Right cardiac atrium (tissue), 5 donors: ENCODE results near the gene BICRA. TPM values are rescaled to one million over a fixed set of nuclear protein-coding genes. Genes with fewer than 3 reads are reported as not detected.
"Not testable (repeated sequence)": the region's sequence is repeated elsewhere in the genome, so short reads cannot be mapped to it uniquely, and the experiment has no call there.

Experiments used
- ATAC-seq, 2 donors: fragments of 200-7000 bp; cut with Tn5 transposase; one replicate each; pipeline versions ENCODE4 v1.8.0 to v1.9.1; 2020; ENCODE audit warnings: moderate library complexity in 2 of 2, mild to moderate bottlenecking in 1 of 2
- DNase-seq, 3 donors: peaks; one replicate each; pipeline ENCODE4 v3.0.0-alpha.2; 2020
- H3K27ac ChIP-seq: one replicate; pipeline ENCODE4 v1.5.1; 2013; ENCODE audit warnings: mild to moderate bottlenecking, low read length, control low read depth, moderate library complexity
- H3K27me3 ChIP-seq: one replicate; pipeline ENCODE4 v1.6.1; 2013; ENCODE audit not compliant: control insufficient read depth, insufficient read depth
- H3K4me1 ChIP-seq: one replicate; pipeline ENCODE4 v1.6.1; 2013; ENCODE audit warnings: low read length; ENCODE audit not compliant: control insufficient read depth, insufficient read depth
- H3K4me3 ChIP-seq: one replicate; pipeline ENCODE4 v1.5.1; 2013; ENCODE audit warnings: low read length, control low read depth
- H3K9me3 ChIP-seq: one replicate; pipeline ENCODE4 v1.6.1; 2013; ENCODE audit warnings: low read length; ENCODE audit not compliant: control insufficient read depth
- WGBS: extraction: QIAGEN DNeasy Blood & Tissue Kit; methylation state at CpG from one replicate; pipeline ENCODE4 v1.1.7; 2013; 5-methylcytosine and 5-hydroxymethylcytosine counted together
- intact Hi-C, 4 donors: fragments of 100-400 bp; cut with DNase I; formaldehyde crosslinking; loops; one replicate each; pipeline versions ENCODE4 v1.11.0 to v1.14.0; 2022 to 2023
- polyA plus RNA-seq: library from polyadenylated mRNA; stranded (reverse); fragments of 200-250 nt; gene quantifications from one replicate; pipeline ENCODE4 v1.2.3, GENCODE V29; 2013
- total RNA-seq, 4 donors: library from RNA; stranded (reverse); fragmentation: NEBNext Ultra II Directional; extraction: Animal tissue kit (Norgen Biotek cat#: 25700); gene quantifications; one replicate each; pipeline ENCODE4 v1.2.1, GENCODE V29; 2021
- donor health status: healthy with polysubstance abuse.
- donor health status: DM: no; HTN: yes; CAD: no.
- donor health status: DM: no; HTN: no; CAD: no.
- donor health status: DM: no; HTN: yes; CAD: no; lungs with severe emphysema.
- donor health status: DM: yes; HTN: yes; CAD: no.

BICRA gene
- total and polyA plus RNA-seq, 5 donors = 9.2 to 13.6 (median 9.9) TPM

DNA sequence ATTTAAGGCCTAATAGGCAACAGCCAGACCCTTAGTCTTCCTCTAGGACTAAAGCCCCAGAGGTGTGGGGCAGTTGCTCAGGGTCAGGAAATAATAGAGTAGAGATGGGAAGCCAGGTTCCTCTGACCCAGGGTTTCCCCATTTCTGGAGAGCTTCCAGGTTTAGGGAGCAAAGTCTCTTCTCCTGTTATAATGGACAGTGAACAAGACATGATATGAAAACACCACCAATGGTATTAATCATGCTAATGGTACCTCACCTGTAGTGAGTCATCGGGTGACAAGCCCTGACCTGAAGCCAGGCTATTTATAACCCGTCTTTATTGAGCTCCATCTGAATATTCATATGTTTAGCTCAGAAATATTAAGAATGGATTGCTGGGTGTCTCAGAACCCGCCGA lies 24.6 kb downstream of the BICRA start:
- no peak overlapping the region for H3K4me3 ChIP-seq
- ATAC-seq (no peak), DNase-seq (peak in 1 of 3 donors; percentile 7)
- intact Hi-C loops = no loop called here
- no peaks in the 10 kb centered on the region for H3K9me3 ChIP-seq
- WGBS = 92% methylated on average over 4 of the region's 4 CpGs
- peaks cover 13% of the 10 kb centered on the region for H3K4me1 ChIP-seq
- peak overlapping the region; percentile 19 for H3K27ac ChIP-seq
- H3K27me3 ChIP-seq = no peaks in the 10 kb centered on the region

DNA sequence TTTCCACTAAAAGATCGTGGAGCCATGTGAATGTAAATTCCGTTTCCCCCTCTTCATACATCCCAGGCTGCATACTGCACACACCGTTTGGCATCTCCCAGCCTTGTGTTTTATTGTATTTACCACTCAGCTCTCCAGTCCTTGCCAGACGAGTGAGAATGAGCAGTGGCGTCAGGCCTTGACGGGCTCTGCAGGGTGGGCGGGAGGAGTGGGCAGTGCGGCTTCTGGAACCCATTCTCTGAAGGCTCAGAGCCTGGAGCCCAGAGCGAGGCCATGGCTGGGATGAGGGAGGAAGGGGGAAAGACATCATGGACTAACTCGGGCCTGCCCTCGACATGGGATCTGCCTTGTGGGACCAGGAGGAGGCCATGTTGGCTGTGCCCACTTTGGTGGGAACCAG lies 25.1 kb downstream of the BICRA start:
- intact Hi-C loops = no loop called here
- Histone ChIP-seq H3K27me3 (no peaks in the 10 kb centered on the region), H3K9me3 (no peaks in the 10 kb centered on the region), H3K4me1 (peaks cover 13% of the 10 kb centered on the region), H3K27ac (no peak overlapping the region), H3K4me3 (no peak overlapping the region)
- 80% methylated on average over 11 of the region's 11 CpGs for WGBS
- ATAC-seq (no peak), DNase-seq (peak in 1 of 3 donors; percentile 33)

DNA sequence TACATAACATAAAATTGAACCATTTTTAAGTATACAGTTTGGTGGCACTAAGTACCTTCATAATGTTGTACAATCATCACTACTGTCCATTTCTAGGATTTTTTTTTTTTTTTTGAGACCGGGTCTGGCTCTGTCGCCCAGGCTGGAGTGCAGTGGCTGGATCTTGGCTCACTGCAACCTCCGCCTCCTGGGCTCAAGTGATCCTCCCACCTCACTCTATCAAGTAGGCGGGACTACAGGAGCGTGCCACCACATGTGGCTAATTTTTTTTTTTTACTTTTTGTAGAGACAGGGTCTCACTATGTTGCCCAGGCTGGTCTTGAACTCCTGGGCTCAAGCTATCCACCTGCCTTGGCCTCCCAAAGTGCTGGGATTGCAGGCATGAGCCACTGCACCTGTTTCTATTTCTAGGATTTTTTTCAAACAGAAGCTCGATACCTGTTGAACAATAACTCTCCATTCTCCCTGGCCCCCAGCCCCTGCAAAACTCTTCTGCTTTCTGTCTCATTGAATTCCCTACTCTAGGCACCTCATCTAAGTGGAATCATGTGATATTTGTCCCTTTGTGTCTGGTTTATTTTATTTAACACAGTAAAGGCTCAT lies 26.3 kb downstream of the BICRA start:
- H3K4me3 ChIP-seq, intact Hi-C loops, H3K27me3 ChIP-seq, H3K27ac ChIP-seq, H3K9me3 ChIP-seq, ATAC-seq: not testable (repeated sequence)
- peak in 1 of 3 donors; percentile 13 for DNase-seq
- 75% methylated on average over 6 of the region's 6 CpGs for WGBS
- peaks cover 14% of the 10 kb centered on the region for H3K4me1 ChIP-seq

DNA sequence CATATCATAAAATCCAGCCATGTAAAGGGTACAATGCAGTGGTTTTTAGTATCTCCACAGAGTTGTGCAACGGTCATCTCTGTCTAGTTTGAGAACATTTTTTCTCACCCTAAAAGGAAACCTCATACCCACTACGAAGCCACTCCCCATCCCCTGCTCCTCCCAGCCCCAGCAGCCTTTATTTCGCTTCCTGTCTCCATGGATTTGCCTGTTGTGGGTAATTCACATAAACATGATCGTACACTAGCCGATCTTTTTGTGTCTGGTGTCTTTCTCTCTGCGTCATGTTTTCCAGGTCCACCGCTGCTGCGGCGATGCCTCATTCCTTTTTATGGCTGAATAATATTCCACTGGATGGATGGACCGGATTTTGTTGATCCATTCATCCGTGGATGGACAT lies 28.6 kb downstream of the BICRA start:
- WGBS = 90% methylated on average over 11 of the region's 11 CpGs
- no peak for ATAC-seq

DNA sequence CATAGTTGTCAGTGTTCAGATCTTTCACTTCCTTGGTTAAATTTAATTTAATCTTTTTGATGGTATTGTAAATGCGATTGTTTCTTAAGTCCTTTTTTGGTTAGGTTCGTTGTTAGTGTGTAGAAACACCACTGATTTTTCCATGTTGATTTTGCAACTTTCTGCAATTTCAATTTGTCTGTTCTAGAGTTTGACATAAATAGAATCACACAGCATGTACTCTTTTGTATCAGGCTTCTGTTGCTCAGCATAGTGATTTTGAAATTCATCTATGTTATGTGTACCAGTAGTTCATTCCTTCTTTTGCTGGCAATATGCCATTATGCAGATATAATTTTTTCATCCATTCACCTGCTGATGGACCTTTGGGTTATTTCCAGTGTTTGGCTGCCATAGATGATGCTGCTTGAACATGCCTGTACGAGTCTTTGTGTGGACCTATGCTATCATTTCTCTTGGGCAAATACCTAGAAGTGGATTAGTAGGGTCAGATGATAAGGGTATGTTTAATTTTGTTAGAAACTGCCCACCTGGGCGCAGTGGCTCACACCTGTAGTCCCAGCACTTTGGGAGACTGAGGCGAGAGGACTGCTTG lies 33.1 kb downstream of the BICRA start:
- Histone ChIP-seq H3K27me3 (no peaks in the 10 kb centered on the region), H3K9me3 (no peaks in the 10 kb centered on the region), H3K4me1 (peaks cover 3% of the 10 kb centered on the region), H3K27ac (no peak overlapping the region), H3K4me3 (no peak overlapping the region)
- intact Hi-C loops = no loop called here
- 86% methylated on average over 5 of the region's 5 CpGs for WGBS
- ATAC-seq (no peak), DNase-seq (no peak)

More for the DNA sequence above, 28.6 kb downstream of the BICRA start:
- intact Hi-C loops = no loop called here
- H3K4me1 ChIP-seq = peaks cover 7% of the 10 kb centered on the region
- no peaks in the 10 kb centered on the region for H3K9me3 ChIP-seq
- no peaks in the 10 kb centered on the region for H3K27me3 ChIP-seq
- DNase-seq = no peak
- no peak overlapping the region for H3K4me3 ChIP-seq
- no peak overlapping the region for H3K27ac ChIP-seq

DNA sequence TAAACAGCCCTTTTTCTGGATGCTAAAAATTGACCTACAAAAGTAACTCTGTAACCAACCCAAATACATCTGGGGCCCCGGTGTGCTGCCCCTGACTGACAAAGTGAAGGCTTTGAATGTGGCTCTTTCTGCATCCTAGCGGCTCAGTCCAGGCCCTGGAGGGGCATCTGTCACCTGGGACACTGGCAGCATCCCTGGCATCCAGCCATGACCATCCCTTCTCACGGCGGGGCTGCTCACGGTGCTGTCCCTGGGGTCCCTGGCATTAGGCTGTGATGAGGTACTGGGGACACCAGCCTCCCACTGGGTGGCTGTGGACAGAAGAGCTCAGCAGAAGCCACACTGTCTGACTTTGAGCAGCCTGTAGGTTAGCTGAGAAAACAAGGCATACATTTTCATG lies 34.3 kb downstream of the BICRA start:
- H3K4me1 ChIP-seq = peaks cover 3% of the 10 kb centered on the region
- H3K9me3 ChIP-seq = no peaks in the 10 kb centered on the region
- intact Hi-C loops = no loop called here
- no peak for ATAC-seq
- WGBS = 74% methylated on average over 5 of the region's 5 CpGs
- no peak overlapping the region for H3K27ac ChIP-seq
- H3K4me3 ChIP-seq = no peak overlapping the region
- peak in 1 of 3 donors; percentile 35 for DNase-seq
- H3K27me3 ChIP-seq = no peaks in the 10 kb centered on the region

DNA sequence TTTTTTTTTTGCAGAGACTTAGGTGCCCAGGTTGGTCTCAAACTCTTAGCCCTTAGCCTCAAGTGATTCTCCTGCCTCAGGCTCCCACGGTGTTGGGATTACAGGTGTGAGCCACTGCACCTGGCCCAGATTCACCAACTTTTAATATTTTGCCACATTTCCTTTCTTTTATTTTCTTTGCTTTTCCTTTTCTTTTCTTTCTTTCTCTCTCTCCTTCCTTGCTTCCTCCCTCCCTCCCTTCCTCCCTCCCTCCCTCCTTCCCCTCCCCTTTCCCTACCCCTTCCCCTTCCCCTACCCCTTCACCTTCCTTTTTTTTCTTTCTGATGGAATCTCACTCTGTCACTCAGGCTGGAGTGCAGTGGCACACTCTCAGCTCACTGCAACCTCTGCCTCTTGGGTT lies 35.3 kb downstream of the BICRA start:
- DNase-seq (no peak), ATAC-seq (no peak)
- peaks cover 3% of the 10 kb centered on the region for H3K4me1 ChIP-seq
- intact Hi-C loops = no loop called here
- H3K4me3 ChIP-seq = no peak overlapping the region
- H3K27ac ChIP-seq = no peak overlapping the region
- no peaks in the 10 kb centered on the region for H3K9me3 ChIP-seq
- H3K27me3 ChIP-seq = no peaks in the 10 kb centered on the region
- 97% methylated on average over 1 of the region's 1 CpG for WGBS

DNA sequence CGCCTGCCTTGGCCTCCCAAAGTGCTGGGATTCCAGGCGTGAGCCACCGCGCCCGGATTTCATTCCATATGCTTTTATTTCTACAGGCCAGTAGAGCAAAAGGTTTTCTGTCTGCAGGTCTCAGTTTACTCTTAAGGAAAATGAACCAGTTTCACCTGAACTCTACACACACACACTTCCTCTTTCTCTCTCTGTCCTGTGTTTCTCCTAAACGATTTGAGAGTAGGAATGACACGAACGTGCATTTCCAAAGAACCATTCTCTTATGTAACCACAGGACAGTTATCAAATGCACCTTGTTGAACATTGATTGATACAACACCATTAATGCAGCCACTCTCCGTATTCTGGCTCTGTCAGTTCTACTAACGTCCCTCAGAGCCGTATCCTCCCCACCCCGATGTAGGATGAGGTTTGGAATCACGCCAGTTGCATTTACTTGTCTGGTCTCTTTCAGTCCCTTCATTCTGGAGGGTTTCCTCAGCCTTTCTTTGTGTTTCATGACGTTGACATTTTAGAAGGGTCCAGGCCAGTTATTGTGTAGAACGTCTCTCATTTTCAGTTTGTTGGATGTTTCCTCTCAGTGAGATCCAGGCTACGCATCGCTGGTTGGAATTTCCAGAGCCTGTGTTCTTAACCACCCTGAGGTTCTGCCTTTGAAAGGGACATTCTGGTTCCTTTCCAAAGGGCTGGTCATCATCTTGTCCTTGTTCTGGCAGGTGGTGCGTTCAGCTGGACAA lies 36.0 kb downstream of the BICRA start:
- intact Hi-C loops = no loop called here
- H3K4me1 ChIP-seq = peaks cover 2% of the 10 kb centered on the region
- H3K27me3 ChIP-seq = no peaks in the 10 kb centered on the region
- DNase-seq = peak in 1 of 3 donors; percentile 16
- no peak overlapping the region for H3K27ac ChIP-seq
- no peak for ATAC-seq
- WGBS = 62% methylated on average over 18 of the region's 18 CpGs
- H3K4me3 ChIP-seq = no peak overlapping the region
- H3K9me3 ChIP-seq = no peaks in the 10 kb centered on the region

DNA sequence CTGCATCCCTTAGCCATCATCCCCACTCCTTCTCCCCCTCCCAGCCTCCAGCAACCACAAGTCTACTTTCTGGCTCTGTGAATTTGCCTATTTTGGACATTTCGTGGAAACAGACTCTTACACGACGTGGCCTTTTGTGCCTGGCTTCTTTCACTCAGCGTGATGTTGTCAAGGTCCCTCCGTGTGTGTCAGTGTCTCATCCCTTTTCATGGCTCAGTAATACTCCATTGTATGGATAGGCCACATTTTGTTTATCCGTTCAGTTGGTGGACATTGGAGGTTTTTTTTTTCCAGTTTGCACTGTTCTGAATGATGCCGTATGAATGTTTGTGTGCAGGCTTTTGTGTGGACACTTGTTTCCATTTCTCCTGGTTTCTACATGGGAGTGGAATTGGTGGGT lies 38.0 kb downstream of the BICRA start:
- 97% methylated on average over 7 of the region's 7 CpGs for WGBS
- Histone ChIP-seq H3K9me3 (no peaks in the 10 kb centered on the region), H3K4me1 (peaks cover 2% of the 10 kb centered on the region), H3K27me3 (no peaks in the 10 kb centered on the region), H3K27ac (no peak overlapping the region), H3K4me3 (no peak overlapping the region)
- ATAC-seq (no peak), DNase-seq (no peak)
- intact Hi-C loops = no loop called here

DNA sequence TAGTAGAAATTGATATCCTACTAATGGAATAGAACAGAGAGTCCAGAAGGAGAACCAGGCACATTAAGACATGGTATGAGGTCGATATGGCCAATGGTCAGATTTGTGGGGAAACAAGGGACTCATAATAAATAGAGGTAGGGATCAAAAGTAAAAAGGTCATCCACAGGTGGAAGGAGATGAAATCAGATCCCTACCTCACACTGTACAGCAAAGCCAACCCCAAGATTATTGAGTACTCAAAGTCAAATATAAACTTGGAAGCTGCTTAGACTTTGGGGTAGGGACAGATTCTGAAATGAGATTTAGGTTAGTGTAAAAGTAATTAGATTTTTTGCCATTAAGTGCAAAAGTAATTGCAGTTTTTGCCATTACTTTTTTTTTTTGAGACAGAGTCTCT lies 40.7 kb downstream of the BICRA start:
- peaks cover 2% of the 10 kb centered on the region for H3K4me1 ChIP-seq

DNA sequence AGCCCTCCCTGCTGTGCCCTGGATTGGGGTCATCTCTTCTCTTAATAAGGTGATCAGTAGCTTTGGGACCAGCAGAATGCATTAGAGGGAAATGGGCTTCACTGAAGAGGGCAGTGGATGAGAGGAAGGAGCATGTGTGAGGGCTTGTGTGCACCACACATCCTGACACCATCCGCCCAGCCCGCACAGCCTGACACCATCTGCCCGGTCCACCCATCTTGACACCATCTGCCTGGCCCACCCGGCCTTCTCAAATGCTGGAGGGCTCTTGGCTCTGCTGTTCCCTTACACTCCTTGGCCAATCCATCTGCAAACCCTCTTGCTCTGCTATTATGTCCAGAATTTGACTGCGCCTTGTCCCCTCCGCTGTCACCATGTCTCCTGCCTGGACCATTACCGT lies 41.8 kb downstream of the BICRA start:
- Histone ChIP-seq H3K9me3 (no peaks in the 10 kb centered on the region), H3K27me3 (no peaks in the 10 kb centered on the region), H3K4me3 (no peak overlapping the region), H3K4me1 (no peaks in the 10 kb centered on the region), H3K27ac (no peak overlapping the region)
- WGBS = 90% methylated on average over 7 of the region's 7 CpGs
- DNase-seq (peak in 1 of 3 donors; percentile 30), ATAC-seq (peak in 1 of 2 donors; percentile 18)
- intact Hi-C loops = no loop called here

More for the DNA sequence above, 40.7 kb downstream of the BICRA start:
- Histone ChIP-seq H3K4me3 (no peak overlapping the region), H3K9me3 (no peaks in the 10 kb centered on the region), H3K27ac (no peak overlapping the region), H3K27me3 (no peaks in the 10 kb centered on the region)
- intact Hi-C loops = no loop called here
- ATAC-seq = no peak
- 98% methylated on average over 1 of the region's 1 CpG for WGBS
- no peak for DNase-seq
